Measurements from ENCODE around the gene ENOX2.

The ENOX2 gene

GRCh38 chrX:130884627-130885026, 18.4 kb downstream of the ENOX2 start:
- no peak for DNase-seq

GRCh38 chrX:130879869-130880268, 23.1 kb downstream of the ENOX2 start:
- no peak for DNase-seq

- no peak for DNase-seq
Measured at GRCh38 chrX:130878350-130879341, 24.4 kb downstream of the ENOX2 start.

GRCh38 chrX:130877892-130878341, 25.1 kb downstream of the ENOX2 start:
- DNase-seq = no peak

GRCh38 chrX:130876226-130876625, 26.8 kb downstream of the ENOX2 start:
- DNase-seq = no peak

GRCh38 chrX:130874751-130875150, 28.3 kb downstream of the ENOX2 start:
- no peak for DNase-seq

GRCh38 chrX:130869239-130869638, 33.8 kb downstream of the ENOX2 start:
- no peak for DNase-seq

GRCh38 chrX:130861462-130861861, 41.5 kb downstream of the ENOX2 start:
- DNase-seq = no peak

- no peak for DNase-seq
Measured at GRCh38 chrX:130857207-130857606, 45.8 kb downstream of the ENOX2 start.

- DNase-seq = no peak
Measured at GRCh38 chrX:130851569-130851968, 51.4 kb downstream of the ENOX2 start.

GRCh38 chrX:130848763-130849162, 54.2 kb downstream of the ENOX2 start:
- DNase-seq = no peak

GRCh38 chrX:130846746-130847145, 56.3 kb downstream of the ENOX2 start:
- DNase-seq = no peak

- no peak for DNase-seq
Measured at GRCh38 chrX:130841776-130842175, 61.2 kb downstream of the ENOX2 start.

GRCh38 chrX:130840345-130840744, 62.7 kb downstream of the ENOX2 start:
- no peak for DNase-seq

GRCh38 chrX:130836447-130836846, 66.6 kb downstream of the ENOX2 start:
- no peak for DNase-seq

GRCh38 chrX:130834830-130835229, 68.2 kb downstream of the ENOX2 start:
- DNase-seq = no peak

- DNase-seq = no peak
Measured at GRCh38 chrX:130834149-130834548, 68.9 kb downstream of the ENOX2 start.

- no peak for DNase-seq
Measured at GRCh38 chrX:130831347-130831722, 71.7 kb downstream of the ENOX2 start.

- DNase-seq = no peak
Measured at GRCh38 chrX:130830599-130831346, 72.2 kb downstream of the ENOX2 start.

GRCh38 chrX:130829526-130830515, 73.2 kb downstream of the ENOX2 start:
- DNase-seq = no peak

- DNase-seq = no peak
Measured at GRCh38 chrX:130828641-130829040, 74.4 kb downstream of the ENOX2 start.

GRCh38 chrX:130827648-130828047, 75.4 kb downstream of the ENOX2 start:
- no peak for DNase-seq

- no peak for DNase-seq
Measured at GRCh38 chrX:130826249-130826648, 76.8 kb downstream of the ENOX2 start.

All from SW 1271 (cell line).